Stimulated activated CD8-positive, alpha-beta memory T cell treated with anti-CD3 and anti-CD28 coated beads, Interleukin-12 subunit alpha, Interleukin-12 subunit beta, amount 100 ng/mL, for 4 hours (primary cell): ENCODE data around the gene CLEC16A.
A peak's percentile ranks its signal among the peaks of the same experiment; 100 is the strongest.

Experiments
- DNase-seq: peaks from one replicate; pipeline ENCODE4 v3.0.0-alpha.2; 2020; ENCODE audit warnings: low read depth

The CLEC16A gene

GRCh38 chr16:11224096-11224893, 279.9 kb downstream of the CLEC16A start:
- peak; percentile 26 for DNase-seq

- DNase-seq = peak; percentile 68
These were observed 280.7 kb downstream of the CLEC16A start for GRCh38 chr16:11224894-11225676.

DNA sequence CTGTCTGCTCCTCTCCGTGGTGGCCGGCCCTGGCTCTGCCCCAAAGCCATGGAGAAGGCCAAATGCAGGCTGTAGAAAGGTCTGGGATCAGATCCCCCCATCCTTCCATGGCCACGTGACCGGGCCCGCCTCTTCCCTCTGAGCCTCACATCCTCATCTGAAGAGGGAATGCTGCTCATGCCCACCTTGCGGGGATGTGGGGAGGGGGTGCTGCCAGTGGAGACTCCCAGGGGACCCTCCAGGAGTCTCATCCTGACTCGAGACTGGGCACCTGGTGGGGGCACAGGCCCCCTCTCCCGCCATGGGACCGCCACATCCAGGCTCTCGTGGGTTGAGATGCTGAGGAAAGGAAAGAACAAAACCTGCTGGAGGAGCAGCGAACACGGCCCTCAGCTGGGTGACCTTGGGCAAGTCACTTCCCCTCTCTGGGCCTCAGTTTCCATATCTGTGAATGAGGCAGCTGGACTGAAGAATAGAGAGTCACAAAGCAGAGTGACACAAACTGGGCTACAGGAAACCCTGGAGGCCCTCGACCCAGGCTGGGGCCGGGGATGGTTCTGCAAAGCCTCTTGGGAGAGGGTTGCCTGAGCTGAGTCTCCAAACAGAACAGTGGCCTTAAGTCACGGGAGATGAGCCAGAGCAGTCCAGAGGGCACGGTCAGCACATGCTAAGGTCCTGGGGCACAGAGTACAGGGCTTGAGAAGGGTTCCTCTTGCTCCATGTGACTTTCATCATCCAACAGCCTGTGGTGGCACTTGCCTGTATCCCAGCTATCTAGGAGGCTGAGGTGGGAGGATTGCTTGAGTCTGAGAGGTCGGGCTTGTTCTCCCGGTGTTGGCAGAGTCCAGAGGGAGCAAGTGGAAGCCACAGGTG, 281.5 kb downstream of the CLEC16A start:
- DNase-seq = no peak

GRCh38 chr16:11229432-11229831, 285.1 kb downstream of the CLEC16A start:
- DNase-seq = no peak

DNA sequence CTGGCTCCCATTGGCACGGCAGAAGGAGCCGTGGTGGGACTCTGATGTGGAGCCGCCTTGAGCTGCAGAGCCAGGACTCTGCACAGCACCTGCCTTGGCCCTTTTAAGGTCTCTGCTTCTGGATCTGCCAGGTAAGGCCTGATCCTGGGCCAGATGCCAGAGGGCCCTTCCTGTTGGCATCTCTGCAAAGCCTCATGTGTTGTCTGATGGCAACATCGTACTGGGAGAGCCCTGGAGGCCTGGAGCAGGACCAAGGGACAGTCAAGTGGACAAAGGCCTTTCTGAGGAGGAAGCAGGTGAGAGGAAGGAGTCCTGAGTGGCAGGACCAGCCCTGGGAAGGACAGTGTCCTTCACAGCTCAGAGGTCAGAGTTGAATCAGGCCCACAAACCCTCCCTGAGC, 285.5 kb downstream of the CLEC16A start:
- DNase-seq = no peak

- no peak for DNase-seq
These were observed 287.1 kb downstream of the CLEC16A start for GRCh38 chr16:11231367-11231970.
